K562 (cell line): ENCODE data around the gene NPAS3. TPM values are rescaled to one million over a fixed set of nuclear protein-coding genes. Genes with fewer than 3 reads are reported as not detected.
A peak's percentile ranks its signal among the peaks of the same experiment; 100 is the strongest.

Experiments
- BCOR ChIP-seq: fragments of 450-650 bp; IDR thresholded peaks from 2 replicates; pipeline ENCODE4 v1.6.1; 2016
- CCAR2 ChIP-seq: fragments of 200-400 bp; formaldehyde crosslinking; IDR thresholded peaks from 2 replicates; pipeline ENCODE4 v1.6.1; 2017; ENCODE audit warnings: mild to moderate bottlenecking, low read depth, low read length
- CTCFL ChIP-seq: IDR thresholded peaks from 2 replicates; pipeline ENCODE4 v1.6.1; 2011; ENCODE audit warnings: borderline replicate concordance, low read depth, mild to moderate bottlenecking, moderate library complexity, low read length; ENCODE audit not compliant: insufficient read depth, poor library complexity, severe bottlenecking
- FOSL1 ChIP-seq: fragments of 200-800 bp; sonication (Bioruptor generic); conservative IDR thresholded peaks from 2 replicates; pipeline ENCODE4 v1.6.1; 2016; ENCODE audit warnings: missing genetic modification characterization, missing compliant biosample characterization
- NFIC ChIP-seq: fragments of 450-650 bp; IDR thresholded peaks from 2 replicates; pipeline ENCODE4 v1.6.1; 2017; ENCODE audit warnings: mild to moderate bottlenecking, inconsistent platforms
- RBBP5 ChIP-seq: fragments of 200-600 bp; sonication (generic); IDR thresholded peaks from 2 replicates; pipeline ENCODE4 v1.6.1; 2012; ENCODE audit warnings: borderline replicate concordance, mild to moderate bottlenecking, low read length, control low read depth, inconsistent platforms; ENCODE audit not compliant: insufficient read depth, poor library complexity, severe bottlenecking
- RBM17 ChIP-seq: fragments of 200-400 bp; formaldehyde crosslinking; IDR thresholded peaks from 2 replicates; pipeline ENCODE4 v1.6.1; 2017; ENCODE audit warnings: low read depth, mild to moderate bottlenecking, low read length, borderline replicate concordance
- SMARCE1 ChIP-seq: fragments of 450-650 bp; IDR thresholded peaks from 2 replicates; pipeline ENCODE4 v1.7.1; 2016; ENCODE audit warnings: mild to moderate bottlenecking
- SNRNP70 ChIP-seq: fragments of 200-400 bp; formaldehyde crosslinking; optimal IDR thresholded peaks from 2 replicates; pipeline ENCODE3; 2017; ENCODE audit warnings: low read depth, low read length
- TEAD2 ChIP-seq: fragments of 450-650 bp; IDR thresholded peaks from 2 replicates; pipeline ENCODE4 v1.6.1; 2016; ENCODE audit warnings: missing genetic modification characterization, control low read depth, missing compliant biosample characterization
- TEAD4 ChIP-seq, 2 experiments: sonication (generic) in 1 of 2; formaldehyde crosslinking in 1 of 2; IDR thresholded peaks; 2 replicates each; pipeline versions ENCODE4 v1.6.1 to v1.8.0; 2012 to 2022; ENCODE audit warnings: borderline replicate concordance in 1 of 2, inconsistent platforms in 1 of 2, low read length in 1 of 2, mild to moderate bottlenecking in 1 of 2, missing genetic modification reagents in 1 of 2
- VEZF1 ChIP-seq: fragments of 200-800 bp; sonication (Bioruptor generic); IDR thresholded peaks from 2 replicates; pipeline ENCODE4 v1.6.1; 2017; ENCODE audit warnings: missing genetic modification characterization, missing compliant biosample characterization
- ZBTB26 ChIP-seq: fragments of 450-650 bp; formaldehyde crosslinking; IDR thresholded peaks from 2 replicates; pipeline ENCODE4 v1.4.0; 2022; ENCODE audit warnings: missing genetic modification characterization
- ZNF23 ChIP-seq: fragments of 250-450 bp; sonication (Bioruptor Pico); IDR thresholded peaks from 2 replicates; pipeline ENCODE4 v1.4.0; 2020; ENCODE audit warnings: mild to moderate bottlenecking
- ZNF280A ChIP-seq: fragments of 450-650 bp; IDR thresholded peaks from 2 replicates; pipeline ENCODE4 v1.6.1; 2018; ENCODE audit warnings: mild to moderate bottlenecking, low read depth; ENCODE audit not compliant: partially characterized antibody
- ZNF551 ChIP-seq: fragments of 250-450 bp; sonication (Bioruptor Pico); IDR thresholded peaks from 2 replicates; pipeline ENCODE4 v1.5.0; 2021; ENCODE audit warnings: mild to moderate bottlenecking, moderate library complexity
- ZNF699 ChIP-seq: fragments of 250-450 bp; sonication (Bioruptor Pico); IDR thresholded peaks from 2 replicates; pipeline ENCODE4 v1.8.0; 2021; ENCODE audit warnings: mild to moderate bottlenecking, moderate library complexity; ENCODE audit not compliant: insufficient replicate concordance
- ZNF740 ChIP-seq, 3 experiments: fragments of 200-800 bp in 1 of 3; sonication (Bioruptor generic) in 1 of 3; sonication (generic) in 1 of 3; formaldehyde crosslinking in 1 of 3; IDR thresholded peaks; 2 replicates each; pipeline versions ENCODE4 v1.6.1 to v1.8.0; 2016 to 2022; ENCODE audit warnings: mild to moderate bottlenecking in 2 of 3, missing compliant biosample characterization in 2 of 3, missing genetic modification characterization in 2 of 3, missing genetic modification reagents in 1 of 3
- polyA plus RNA-seq, 8 experiments: library from polyadenylated mRNA; depleted of rRNA in 4 of 8; stranded (reverse) in 5 of 8; unstranded in 3 of 8; fragments of >200 nt; fragmentation: Nextera tagmentation in 2 of 8; fragmentation: Illumina TruSeq in 1 of 8; extraction: Ambion mirVana in 2 of 8; extraction: Trizol in 1 of 8; gene quantifications; 2 replicates each; pipeline versions ENCODE4 v1.2.1 to v1.2.3, GENCODE V29; 2011 to 2014; ENCODE audit warnings: inconsistent platforms in 1 of 8, missing spikeins in 1 of 8
- total RNA-seq, 7 experiments: library from RNA; depleted of rRNA in 6 of 7; stranded (reverse); fragments of >200 nt in 6 of 7; fragmentation: Illumina TruSeq in 2 of 7; extraction: Trizol in 2 of 7; gene quantifications; 2 replicates each; pipeline versions ENCODE4 v1.2.1 to v1.2.3, GENCODE V29; 2011 to 2021; ENCODE audit warnings: low replicate concordance in 1 of 7

NPAS3 gene
- total and polyA plus RNA-seq, 9 of the 15 experiments (the other 6 are each of a cell fraction or from before 2014, with no cell fraction given): 0.04 TPM; not detected in 8

- no peak for TF ChIP-seq SNRNP70
- no peak for TF ChIP-seq CTCFL
- TF ChIP-seq TEAD2 (tag): no peak
- TF ChIP-seq ZNF280A: no peak
- TF ChIP-seq ZNF551 (CRISPR knock-in tag): no peak
- TF ChIP-seq ZBTB26 (CRISPR knock-in tag): no peak
- TF ChIP-seq RBBP5: no peak
- no peak for TF ChIP-seq ZNF699 (CRISPR knock-in tag)
- peak; percentile 85 for TF ChIP-seq ZNF740 (CRISPR knock-in tag; IDR thresholded peaks at IDR 0.05)
- TF ChIP-seq ZNF740 (tag; IDR thresholded peaks at IDR 0.05): no peak
- TF ChIP-seq TEAD4 (IDR thresholded peaks at IDR 0.05; ENCODE audit: low read length): peak; percentile 31; the same call in 1 of the 2 replicates
- TF ChIP-seq TEAD4 (CRISPR knock-in tag; IDR thresholded peaks at IDR 0.05; ENCODE audit: borderline replicate concordance): no peak
- peak; percentile 89 for TF ChIP-seq NFIC
- no peak for TF ChIP-seq CCAR2
- TF ChIP-seq ZNF23 (CRISPR knock-in tag): no peak
- TF ChIP-seq BCOR: no peak
- TF ChIP-seq VEZF1 (CRISPR knock-in tag): peak; percentile 44
- TF ChIP-seq SMARCE1: peak; percentile 51; the same call in 1 of the 2 replicates
- TF ChIP-seq RBM17: no peak
- peak; percentile 73 for TF ChIP-seq FOSL1
Measured at GRCh38 chr14:33564774-33565630, 626.3 kb downstream of the NPAS3 start (continued).
